ENCODE results near the gene GRIN3B. TPM values are rescaled to one million over a fixed set of nuclear protein-coding genes. Genes with fewer than 3 reads are reported as not detected.

GRIN3B gene
- total RNA-seq, 1 donor from 2014 or later: 0.65 TPM

GRCh38 chr19:988081-988480 lies 12.1 kb upstream of the GRIN3B start:
- H3K4me3 Mint-ChIP-seq: no peak overlapping the region
- no peaks in the 10 kb centered on the region for H3K27me3 Mint-ChIP-seq
- H3K4me1 Mint-ChIP-seq (ENCODE audit: unreplicated experiment): peaks cover 6% of the 10 kb centered on the region
- DNase-seq (ENCODE audit: extremely low spot score, unreplicated experiment): no peak
- peaks cover 3% of the 10 kb centered on the region for H3K36me3 Mint-ChIP-seq
- no peak for TF ChIP-seq CTCF (conservative IDR thresholded peaks at IDR 0.05)
- H3K27ac Mint-ChIP-seq: no peak overlapping the region
- no peaks in the 10 kb centered on the region for H3K9me3 Mint-ChIP-seq

DNA sequence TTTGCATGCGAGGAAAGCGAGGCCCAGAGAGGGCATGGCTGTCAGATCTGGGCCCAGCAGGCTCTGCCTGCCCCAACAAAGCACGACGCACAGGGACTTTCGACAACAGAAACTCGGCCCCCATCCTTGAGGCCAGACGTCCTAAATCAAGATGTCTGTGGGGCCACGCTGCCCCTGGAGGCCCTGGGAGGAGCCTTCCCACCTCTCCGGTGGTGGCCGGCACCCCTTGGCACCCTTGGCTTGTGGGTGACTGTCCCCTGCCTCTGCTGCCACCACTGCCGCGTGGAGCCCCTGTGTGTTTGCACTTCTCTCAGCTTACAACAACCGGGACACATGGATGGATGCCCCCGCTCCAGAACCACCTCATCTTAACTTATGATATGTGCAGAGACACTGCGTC lies 11.7 kb upstream of the GRIN3B start:
- peaks cover 6% of the 10 kb centered on the region for H3K4me1 Mint-ChIP-seq (ENCODE audit: unreplicated experiment)
- no peak for TF ChIP-seq CTCF (conservative IDR thresholded peaks at IDR 0.05)
- no peak for DNase-seq (ENCODE audit: extremely low spot score, unreplicated experiment)
- no peaks in the 10 kb centered on the region for H3K9me3 Mint-ChIP-seq
- peaks cover 3% of the 10 kb centered on the region for H3K36me3 Mint-ChIP-seq
- H3K27me3 Mint-ChIP-seq: no peaks in the 10 kb centered on the region
- H3K4me3 Mint-ChIP-seq: no peak overlapping the region
- H3K27ac Mint-ChIP-seq: no peak overlapping the region

GRCh38 chr19:989381-990081 lies 10.7 kb upstream of the GRIN3B start:
- DNase-seq (ENCODE audit: extremely low spot score, unreplicated experiment): no peak
- H3K27ac Mint-ChIP-seq: no peak overlapping the region
- peak; percentile 40 for TF ChIP-seq CTCF (conservative IDR thresholded peaks at IDR 0.05)
- H3K27me3 Mint-ChIP-seq: no peaks in the 10 kb centered on the region
- peaks cover 6% of the 10 kb centered on the region for H3K4me1 Mint-ChIP-seq (ENCODE audit: unreplicated experiment)
- H3K36me3 Mint-ChIP-seq: peaks cover 3% of the 10 kb centered on the region
- H3K4me3 Mint-ChIP-seq: no peak overlapping the region
- H3K9me3 Mint-ChIP-seq: no peaks in the 10 kb centered on the region

- DNase-seq (ENCODE audit: extremely low spot score, unreplicated experiment): no peak
- no peaks in the 10 kb centered on the region for H3K27me3 Mint-ChIP-seq
- H3K27ac Mint-ChIP-seq: no peak overlapping the region
- no peak for TF ChIP-seq CTCF (conservative IDR thresholded peaks at IDR 0.05)
- peaks cover 3% of the 10 kb centered on the region for H3K36me3 Mint-ChIP-seq
- no peaks in the 10 kb centered on the region for H3K4me1 Mint-ChIP-seq (ENCODE audit: unreplicated experiment)
- H3K4me3 Mint-ChIP-seq: no peak overlapping the region
- H3K9me3 Mint-ChIP-seq: no peaks in the 10 kb centered on the region
Measured at GRCh38 chr19:990119-990571, 10.1 kb upstream of the GRIN3B start.

DNA sequence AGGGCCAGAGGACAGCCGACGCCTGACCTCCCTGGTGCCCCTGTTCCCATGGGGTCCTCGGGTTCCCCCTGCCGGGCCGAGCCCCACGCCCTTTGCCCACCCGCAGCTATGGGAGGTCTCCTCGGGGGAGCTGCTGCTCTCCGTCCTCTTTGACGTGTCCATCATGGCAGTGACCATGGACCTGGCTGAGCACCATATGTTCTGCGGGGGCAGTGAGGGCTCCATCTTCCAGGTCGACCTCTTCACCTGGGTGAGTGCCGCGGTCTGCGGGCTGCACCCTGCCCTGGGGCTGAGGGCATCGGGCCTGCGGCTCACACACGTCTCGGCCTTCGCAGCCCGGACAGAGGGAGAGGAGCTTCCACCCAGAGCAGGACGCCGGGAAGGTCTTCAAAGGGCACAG lies 9.5 kb upstream of the GRIN3B start:
- Mint-ChIP-seq H3K27me3 (peaks cover 3% of the 10 kb centered on the region), H3K4me3 (no peak overlapping the region), H3K4me1 (ENCODE audit: unreplicated experiment) (no peaks in the 10 kb centered on the region), H3K27ac (no peak overlapping the region), H3K9me3 (no peaks in the 10 kb centered on the region), H3K36me3 (peaks cover 3% of the 10 kb centered on the region)
- DNase-seq (ENCODE audit: extremely low spot score, unreplicated experiment): no peak
- no peak for TF ChIP-seq CTCF (conservative IDR thresholded peaks at IDR 0.05)
